ENCODE results near the gene PLD1. TPM values are rescaled to one million over a fixed set of nuclear protein-coding genes. Genes with fewer than 3 reads are reported as not detected.
A peak's percentile ranks its signal among the peaks of the same experiment; 100 is the strongest.
"Not testable (repeated sequence)": the region's sequence is repeated elsewhere in the genome, so short reads cannot be mapped to it uniquely, and the experiment has no call there.

PLD1 gene
- total and polyA plus RNA-seq, 4 donors: 3.1 to 31.1 (median 12.2) TPM

DNA sequence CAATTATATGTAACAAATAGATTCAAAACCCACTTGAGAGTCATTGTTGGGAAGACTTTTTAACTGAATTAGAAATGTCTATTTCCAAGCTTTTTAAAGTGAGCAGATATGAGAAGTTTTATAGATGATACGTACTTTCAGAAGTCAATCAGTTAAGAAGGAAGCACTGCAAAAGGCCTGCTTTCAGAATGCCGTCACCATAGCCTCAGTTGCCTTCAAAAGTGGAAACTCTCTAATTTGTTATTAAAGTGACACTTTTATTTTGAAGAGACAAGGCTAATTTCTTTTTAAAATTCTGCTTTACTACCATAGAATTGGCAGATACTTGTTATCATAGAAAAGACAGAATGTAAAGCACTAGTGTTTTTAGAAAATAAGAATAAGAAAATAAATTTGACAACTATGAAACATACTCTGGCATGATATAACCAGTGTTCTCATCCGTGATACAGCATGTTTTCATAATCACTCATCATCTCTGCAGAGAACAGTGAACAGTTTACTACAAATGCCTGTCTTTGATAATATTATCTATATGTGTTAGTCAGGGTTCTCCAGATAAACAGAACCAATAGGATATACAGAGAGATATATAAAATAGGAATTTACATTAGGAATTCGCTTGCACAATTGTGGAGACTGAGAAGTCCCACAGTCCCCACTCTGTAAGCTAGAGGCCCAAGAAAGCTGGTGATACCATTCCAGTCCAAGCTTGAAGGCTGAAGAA lies 7.0 kb upstream of the PLD1 start:
- no peaks in the 10 kb centered on the region for H3K27me3 ChIP-seq (ENCODE audit: control insufficient read depth in 3 of 3, insufficient read depth in 3 of 3, low read length in 2 of 3)
- no peak overlapping the region for H3K9ac ChIP-seq (ENCODE audit: insufficient read depth in 1 of 2, low read length in 2 of 2)
- H3K36me3 ChIP-seq (ENCODE audit: control insufficient read depth in 4 of 4, insufficient read depth in 4 of 4, low read length in 4 of 4): no peaks in the 10 kb centered on the region
- WGBS, 2 donors: 87% methylated on average over 4 of the region's 4 CpGs
- no peak for ATAC-seq (ENCODE audit: insufficient read depth, low FRiP score)
- H3K4me3 ChIP-seq: no peak overlapping the region
- no peaks in the 10 kb centered on the region for H3K9me3 ChIP-seq (ENCODE audit: control insufficient read depth in 4 of 4, insufficient read depth in 3 of 4, low read length in 3 of 4)
- no peak overlapping the region for H3K27ac ChIP-seq (ENCODE audit: low read depth in 1 of 2, low read length in 1 of 2)
- TF ChIP-seq, protein P1, sequence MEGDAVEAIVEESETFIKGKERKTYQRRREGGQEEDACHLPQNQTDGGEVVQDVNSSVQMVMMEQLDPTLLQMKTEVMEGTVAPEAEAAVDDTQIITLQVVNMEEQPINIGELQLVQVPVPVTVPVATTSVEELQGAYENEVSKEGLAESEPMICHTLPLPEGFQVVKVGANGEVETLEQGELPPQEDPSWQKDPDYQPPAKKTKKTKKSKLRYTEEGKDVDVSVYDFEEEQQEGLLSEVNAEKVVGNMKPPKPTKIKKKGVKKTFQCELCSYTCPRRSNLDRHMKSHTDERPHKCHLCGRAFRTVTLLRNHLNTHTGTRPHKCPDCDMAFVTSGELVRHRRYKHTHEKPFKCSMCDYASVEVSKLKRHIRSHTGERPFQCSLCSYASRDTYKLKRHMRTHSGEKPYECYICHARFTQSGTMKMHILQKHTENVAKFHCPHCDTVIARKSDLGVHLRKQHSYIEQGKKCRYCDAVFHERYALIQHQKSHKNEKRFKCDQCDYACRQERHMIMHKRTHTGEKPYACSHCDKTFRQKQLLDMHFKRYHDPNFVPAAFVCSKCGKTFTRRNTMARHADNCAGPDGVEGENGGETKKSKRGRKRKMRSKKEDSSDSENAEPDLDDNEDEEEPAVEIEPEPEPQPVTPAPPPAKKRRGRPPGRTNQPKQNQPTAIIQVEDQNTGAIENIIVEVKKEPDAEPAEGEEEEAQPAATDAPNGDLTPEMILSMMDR (IDR thresholded peaks at IDR 0.05; ENCODE audit: control extremely low read depth, extremely low read depth): no peak
- peaks cover 0 to 3% (median 0%) of the 10 kb centered on the region in 5 donors for H3K4me1 ChIP-seq (ENCODE audit: control insufficient read depth in 5 of 5, insufficient read depth in 5 of 5, low read length in 5 of 5)
- no peak for DNase-seq

DNA sequence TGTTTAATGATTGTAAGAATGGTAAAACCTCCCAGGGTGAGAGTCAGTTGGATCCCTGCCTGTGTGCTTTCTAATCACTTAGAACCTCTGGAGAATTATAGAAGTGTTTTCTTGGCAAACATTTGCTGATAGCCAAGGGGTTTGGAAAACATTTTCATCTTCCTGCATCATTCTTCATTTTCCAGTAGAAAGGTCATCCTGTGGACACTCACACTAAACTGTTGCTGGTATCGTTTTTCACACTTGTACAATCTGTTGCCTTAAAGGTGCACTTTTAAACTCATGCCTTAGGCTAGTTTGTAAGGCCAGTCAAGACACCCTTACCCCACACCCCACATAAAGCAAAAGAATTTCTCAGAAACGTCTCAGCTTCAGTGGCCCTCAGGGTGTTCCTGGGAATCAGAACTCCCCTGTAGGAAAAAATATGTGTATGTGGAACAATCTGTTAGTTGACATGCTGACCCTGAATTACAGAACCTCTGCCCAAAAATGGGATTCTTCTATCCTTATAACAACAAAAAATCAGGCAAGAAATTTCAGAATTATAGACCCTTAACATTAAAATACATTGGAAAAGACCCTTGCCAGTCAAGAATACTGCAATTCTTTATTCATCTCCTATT lies 5.8 kb upstream of the PLD1 start:
- H3K9me3 ChIP-seq (ENCODE audit: control insufficient read depth in 4 of 4, insufficient read depth in 3 of 4, low read length in 3 of 4): no peaks in the 10 kb centered on the region
- no peaks in the 10 kb centered on the region for H3K36me3 ChIP-seq (ENCODE audit: control insufficient read depth in 4 of 4, insufficient read depth in 4 of 4, low read length in 4 of 4)
- no peak overlapping the region for H3K27ac ChIP-seq (ENCODE audit: low read depth in 1 of 2, low read length in 1 of 2)
- ATAC-seq (ENCODE audit: insufficient read depth, low FRiP score) (peak; percentile 9), DNase-seq (no peak)
- peaks cover 0 to 5% (median 3%) of the 10 kb centered on the region in 5 donors for H3K4me1 ChIP-seq (ENCODE audit: control insufficient read depth in 5 of 5, insufficient read depth in 5 of 5, low read length in 5 of 5)
- no peak overlapping the region for H3K4me3 ChIP-seq
- TF ChIP-seq, protein P1 (IDR thresholded peaks at IDR 0.05; ENCODE audit: control extremely low read depth, extremely low read depth): no peak
- 52 to 70% methylated on average over 2 of the region's 2 CpGs for WGBS, 2 donors
- H3K27me3 ChIP-seq (ENCODE audit: control insufficient read depth in 3 of 3, insufficient read depth in 3 of 3, low read length in 2 of 3): peaks cover 0 to 5% (median 0%) of the 10 kb centered on the region in 3 donors
- H3K9ac ChIP-seq (ENCODE audit: insufficient read depth in 1 of 2, low read length in 2 of 2): no peak overlapping the region

DNA sequence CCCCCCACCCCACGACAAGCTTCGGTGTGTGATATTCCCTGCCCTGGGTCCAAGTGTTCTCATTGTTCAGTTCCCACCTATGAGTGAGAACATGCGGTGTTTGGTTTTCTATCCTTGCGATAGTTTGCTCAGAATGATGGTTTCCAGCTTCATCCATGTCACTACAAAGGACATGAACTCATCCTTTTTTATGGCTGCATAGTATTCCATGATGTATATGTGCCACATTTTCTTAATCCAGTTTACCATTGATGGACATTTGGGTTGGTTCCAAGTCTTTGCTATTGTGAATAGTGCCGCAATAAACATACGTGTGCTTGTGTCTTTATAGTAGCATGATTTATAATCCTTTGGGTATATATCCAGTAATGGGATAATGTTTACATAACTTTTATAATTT lies 4.4 kb upstream of the PLD1 start:
- peaks cover 0 to 13% (median 7%) of the 10 kb centered on the region in 5 donors for H3K4me1 ChIP-seq (ENCODE audit: control insufficient read depth in 5 of 5, insufficient read depth in 5 of 5, low read length in 5 of 5)
- 97 to 98% methylated on average over 6 of the region's 6 CpGs for WGBS, 2 donors
- not testable (repeated sequence) for H3K9ac ChIP-seq (ENCODE audit: insufficient read depth in 1 of 2, low read length in 2 of 2); ATAC-seq (ENCODE audit: insufficient read depth, low FRiP score); H3K4me3 ChIP-seq; H3K27me3 ChIP-seq (ENCODE audit: control insufficient read depth in 3 of 3, insufficient read depth in 3 of 3, low read length in 2 of 3); H3K36me3 ChIP-seq (ENCODE audit: control insufficient read depth in 4 of 4, insufficient read depth in 4 of 4, low read length in 4 of 4); H3K9me3 ChIP-seq (ENCODE audit: control insufficient read depth in 4 of 4, insufficient read depth in 3 of 4, low read length in 3 of 4); H3K27ac ChIP-seq (ENCODE audit: low read depth in 1 of 2, low read length in 1 of 2); DNase-seq

DNA sequence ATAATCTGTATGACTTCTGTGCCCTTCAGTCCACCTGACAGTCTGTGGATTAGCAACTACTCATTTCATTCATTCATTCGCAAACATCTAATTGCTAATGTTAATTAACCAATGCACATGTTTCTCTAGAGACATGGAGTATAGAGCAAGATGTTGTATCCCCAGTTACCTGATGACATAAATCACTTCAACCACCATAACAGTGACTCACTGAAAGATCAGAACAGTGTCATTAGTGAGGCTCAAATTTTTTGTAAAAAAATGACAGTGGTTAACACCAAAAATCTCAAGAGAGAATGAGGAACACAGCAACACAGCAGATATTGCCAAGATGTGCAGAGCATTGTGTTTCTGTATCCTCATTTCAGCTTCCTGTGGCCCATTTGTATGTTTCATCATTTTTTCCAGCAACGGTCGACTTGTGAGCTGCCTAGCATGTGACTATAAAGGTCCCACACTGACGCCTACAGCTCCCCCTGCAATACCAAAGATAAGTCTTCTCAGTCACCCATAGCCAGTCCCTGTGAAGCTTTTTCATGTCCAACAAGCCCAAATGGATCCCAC lies 3.7 kb upstream of the PLD1 start:
- Histone ChIP-seq H3K9ac (ENCODE audit: insufficient read depth in 1 of 2, low read length in 2 of 2) (no peak overlapping the region), H3K27me3 (ENCODE audit: control insufficient read depth in 3 of 3, insufficient read depth in 3 of 3, low read length in 2 of 3) (peaks cover 0 to 5% (median 0%) of the 10 kb centered on the region in 3 donors), H3K36me3 (ENCODE audit: control insufficient read depth in 4 of 4, insufficient read depth in 4 of 4, low read length in 4 of 4) (no peaks in the 10 kb centered on the region), H3K4me3 (no peak overlapping the region), H3K4me1 (ENCODE audit: control insufficient read depth in 5 of 5, insufficient read depth in 5 of 5, low read length in 5 of 5) (peaks cover 0 to 17% (median 7%) of the 10 kb centered on the region in 5 donors), H3K9me3 (ENCODE audit: control insufficient read depth in 4 of 4, insufficient read depth in 3 of 4, low read length in 3 of 4) (no peaks in the 10 kb centered on the region), H3K27ac (ENCODE audit: low read depth in 1 of 2, low read length in 1 of 2) (peak overlapping the region in 1 of 2 donors; percentile 7)
- ATAC-seq (ENCODE audit: insufficient read depth, low FRiP score) (no peak), DNase-seq (no peak)
- TF ChIP-seq, protein P1 (IDR thresholded peaks at IDR 0.05; ENCODE audit: control extremely low read depth, extremely low read depth): no peak
- 33 to 57% methylated on average over 4 of the region's 4 CpGs for WGBS, 2 donors
